ENCODE measurements around the gene GFRA4. TPM values are rescaled to one million over a fixed set of nuclear protein-coding genes. Genes with fewer than 3 reads are reported as not detected.

GFRA4 gene
- total and polyA plus RNA-seq, 2 experiments from 2014 or later = not detected

- Histone ChIP-seq H3K4me2 (peak overlapping the region; percentile 50), H4K20me1 (ENCODE audit: insufficient read depth, poor library complexity, severe bottlenecking) (no peaks in the 10 kb centered on the region), H3K4me3 (no peak overlapping the region), H2AFZ (no peak overlapping the region), H3K27me3 (no peaks in the 10 kb centered on the region), H3K79me2 (no peaks in the 10 kb centered on the region), H3K27ac (peak overlapping the region; percentile 80), H3K4me1 (ENCODE audit: insufficient read depth) (no peaks in the 10 kb centered on the region), H3K9me3 (ENCODE audit: low read depth) (no peaks in the 10 kb centered on the region), H3K36me3 (replicated peaks; ENCODE audit: insufficient read depth, low read depth) (no peaks in the 10 kb centered on the region), H3K9me2 (replicated peaks; ENCODE audit: insufficient read depth) (no peaks in the 10 kb centered on the region)
- TF ChIP-seq EZH2 (IDR thresholded peaks at IDR 0.05; ENCODE audit: borderline replicate concordance) (no peak), EZH2phosphoT487 (IDR thresholded peaks at IDR 0.05; ENCODE audit: low read depth, severe bottlenecking, unreplicated experiment) (no peak), CTCF (IDR thresholded peaks at IDR 0.05; ENCODE audit: poor library complexity) (no peak)
- WGBS (ENCODE audit: low lambda C conversion rate, missing lambda C conversion rate) = 73% methylated on average over 5 of the region's 5 CpGs
- no peak for DNase-seq (ENCODE audit: low spot score)
Observed at GRCh38 chr20:3614466-3614865, 48.7 kb downstream of the GFRA4 start.

- Histone ChIP-seq H2AFZ (no peak overlapping the region), H3K27ac (peak overlapping the region; percentile 80), H3K36me3 (replicated peaks; ENCODE audit: insufficient read depth, low read depth) (no peaks in the 10 kb centered on the region), H3K4me2 (peak overlapping the region; percentile 50), H3K4me1 (ENCODE audit: insufficient read depth) (no peaks in the 10 kb centered on the region), H3K27me3 (no peaks in the 10 kb centered on the region), H4K20me1 (ENCODE audit: insufficient read depth, poor library complexity, severe bottlenecking) (no peaks in the 10 kb centered on the region), H3K9me2 (replicated peaks; ENCODE audit: insufficient read depth) (no peaks in the 10 kb centered on the region), H3K9me3 (ENCODE audit: low read depth) (no peaks in the 10 kb centered on the region), H3K79me2 (no peaks in the 10 kb centered on the region), H3K4me3 (no peak overlapping the region)
- TF ChIP-seq CTCF (IDR thresholded peaks at IDR 0.05; ENCODE audit: poor library complexity) (no peak), EZH2phosphoT487 (IDR thresholded peaks at IDR 0.05; ENCODE audit: low read depth, severe bottlenecking, unreplicated experiment) (no peak), EZH2 (IDR thresholded peaks at IDR 0.05; ENCODE audit: borderline replicate concordance) (no peak)
- WGBS (ENCODE audit: low lambda C conversion rate, missing lambda C conversion rate) = 58% methylated on average over 9 of the region's 9 CpGs
- no peak for DNase-seq (ENCODE audit: low spot score)
Observed at GRCh38 chr20:3613821-3614440, 49.3 kb downstream of the GFRA4 start.

- H3K4me1 ChIP-seq (ENCODE audit: insufficient read depth) = no peaks in the 10 kb centered on the region
- no peaks in the 10 kb centered on the region for H3K79me2 ChIP-seq
- H3K9me3 ChIP-seq (ENCODE audit: low read depth) = no peaks in the 10 kb centered on the region
- no peaks in the 10 kb centered on the region for H3K36me3 ChIP-seq (replicated peaks; ENCODE audit: insufficient read depth, low read depth)
- DNase-seq (ENCODE audit: low spot score) = no peak
- no peak overlapping the region for H2AFZ ChIP-seq
- H3K27me3 ChIP-seq = no peaks in the 10 kb centered on the region
- no peak overlapping the region for H3K27ac ChIP-seq
- TF ChIP-seq EZH2 (IDR thresholded peaks at IDR 0.05; ENCODE audit: borderline replicate concordance) (no peak), CTCF (IDR thresholded peaks at IDR 0.05; ENCODE audit: poor library complexity) (peak; percentile 3), EZH2phosphoT487 (IDR thresholded peaks at IDR 0.05; ENCODE audit: low read depth, severe bottlenecking, unreplicated experiment) (no peak)
- no peak overlapping the region for H3K4me2 ChIP-seq
- 85% methylated on average over 10 of the region's 10 CpGs for WGBS (ENCODE audit: low lambda C conversion rate, missing lambda C conversion rate)
- no peaks in the 10 kb centered on the region for H3K9me2 ChIP-seq (replicated peaks; ENCODE audit: insufficient read depth)
- H3K4me3 ChIP-seq = no peak overlapping the region
- H4K20me1 ChIP-seq (ENCODE audit: insufficient read depth, poor library complexity, severe bottlenecking) = no peaks in the 10 kb centered on the region
Observed at GRCh38 chr20:3612795-3613572, 50.2 kb downstream of the GFRA4 start.
